K562 (cell line): ENCODE data around the gene RSPRY1. TPM values are rescaled to one million over a fixed set of nuclear protein-coding genes. Genes with fewer than 3 reads are reported as not detected.

Experiments used
- ATAC-seq: fragments of 200-7000 bp; cut with Tn5 transposase; 3 replicates; pipeline ENCODE4 v1.9.1; 2020; ENCODE audit warnings: moderate library complexity
- BruUV-seq: library from RNA; stranded (reverse); fragments of 400-500 nt; replicated peaks from 2 replicates; lab custom pipeline; 2021; lab: Mats Ljungman, UMichigan
- CTCF ChIA-PET: fragments of 300-600 bp; formaldehyde crosslinking; extraction: SDS; loops from one replicate; lab custom pipeline; 2021; ENCODE audit warnings: low intra/inter-chr PET ratio; lab: Yijun Ruan, JAX
- POLR2A ChIA-PET: fragments of 300-600, 350-650 bp; sonication (Branson Sonifier 250); formaldehyde crosslinking; extraction: SDS; loops from one replicate; lab custom pipeline; 2021; ENCODE audit warnings: antibody characterized with exemption, inconsistent platforms; lab: Yijun Ruan, JAX
- DNase-seq, 4 experiments: peaks; one replicate each; pipeline versions ENCODE4 v3.0.0 to v3.0.0-alpha.2; 2011 to 2018; ENCODE audit warnings: low spot score in 3 of 4, mixed read lengths in 3 of 4; ENCODE audit errors: extremely low read depth in 1 of 4
- FAIRE-seq: peaks from 2 replicates; lab custom pipeline; 2011; peaks lifted over from hg19 to GRCh38; lab: Jason Lieb, UNC
- H2AFZ ChIP-seq: 2 replicates; pipeline ENCODE4 v1.6.0; 2011; ENCODE audit warnings: low read depth, low read length, control low read depth, inconsistent platforms
- H3K27ac ChIP-seq: fragments of 200-600 bp; 3 replicates; pipeline ENCODE4 v1.8.0; 2011; ENCODE audit warnings: low read depth, mild to moderate bottlenecking, control low read depth, inconsistent platforms, low read length, moderate library complexity, mixed read lengths; ENCODE audit errors: extremely low read depth
- H3K27me3 ChIP-seq, 2 experiments: fragments of 300-600 bp in 1 of 2; 2 replicates in 1 of 2; 3 replicates in 1 of 2; pipeline versions ENCODE4 v1.6.0 to v1.8.0; 2011; ENCODE audit warnings: inconsistent platforms in 2 of 2, low read length in 2 of 2, mild to moderate bottlenecking in 1 of 2, mixed read lengths in 1 of 2, moderate library complexity in 1 of 2; ENCODE audit not compliant: control insufficient read depth in 2 of 2, insufficient read depth in 2 of 2
- H3K36me3 ChIP-seq: fragments of 300-600 bp; 3 replicates; pipeline ENCODE4 v1.8.0; 2011; ENCODE audit warnings: mild to moderate bottlenecking, low read length, inconsistent platforms; ENCODE audit not compliant: control insufficient read depth, insufficient read depth
- H3K4me1 ChIP-seq, 2 experiments: fragments of 200-600 bp in 1 of 2; replicated peaks in 1 of 2; 2 replicates in 1 of 2; 3 replicates in 1 of 2; pipeline versions ENCODE4 v1.5.1 to v1.8.0; 2011; ENCODE audit warnings: inconsistent platforms in 2 of 2, low read length in 2 of 2, mild to moderate bottlenecking in 1 of 2, mixed read lengths in 1 of 2, moderate library complexity in 1 of 2; ENCODE audit not compliant: control insufficient read depth in 2 of 2, insufficient read depth in 2 of 2
- H3K4me2 ChIP-seq: 2 replicates; pipeline ENCODE4 v1.6.1; 2011; ENCODE audit warnings: low read length, control low read depth, inconsistent platforms, mixed read lengths; ENCODE audit not compliant: insufficient read depth
- H3K4me3 ChIP-seq: fragments of 200-600 bp; sonication (generic), shearing (Covaris generic); 2 replicates; pipeline ENCODE4 v1.5.1; 2016; ENCODE audit warnings: control low read depth, inconsistent platforms
- H3K79me2 ChIP-seq: fragments of 200-600 bp; 3 replicates; pipeline ENCODE4 v1.8.0; 2011; ENCODE audit warnings: low read length, inconsistent platforms; ENCODE audit not compliant: control insufficient read depth, insufficient read depth
- H3K9ac ChIP-seq, 2 experiments: 2 replicates each; pipeline versions ENCODE4 v1.6.0 to v1.6.1; 2011; ENCODE audit warnings: low read depth in 2 of 2, low read length in 2 of 2, control low read depth in 1 of 2, inconsistent platforms in 1 of 2, mild to moderate bottlenecking in 1 of 2, mixed read lengths in 1 of 2; ENCODE audit not compliant: insufficient read depth in 1 of 2
- H3K9me1 ChIP-seq: one replicate; pipeline ENCODE4 v1.6.0; 2011; ENCODE audit warnings: inconsistent platforms, mild to moderate bottlenecking, low read length, moderate library complexity; ENCODE audit not compliant: control insufficient read depth, insufficient read depth
- H3K9me3 ChIP-seq: replicated peaks from 2 replicates; pipeline ENCODE4 v1.5.1; 2011; ENCODE audit warnings: low read depth, low read length, inconsistent platforms; ENCODE audit not compliant: control insufficient read depth, insufficient read depth
- H4K20me1 ChIP-seq: replicated peaks from 2 replicates; pipeline ENCODE4 v1.6.1; 2011; ENCODE audit warnings: low read length, inconsistent platforms, mixed read lengths; ENCODE audit not compliant: control insufficient read depth, insufficient read depth
- BRD4 ChIP-seq: fragments of 200-600 bp; sonication (generic); IDR thresholded peaks from 2 replicates; pipeline ENCODE4 v1.6.1; 2017; ENCODE audit warnings: inconsistent platforms
- GABPA ChIP-seq: fragments of 200-800 bp; sonication (Bioruptor generic); conservative IDR thresholded peaks from 2 replicates; pipeline ENCODE4 v1.6.1; 2016; ENCODE audit warnings: low read depth, missing genetic modification characterization, missing compliant biosample characterization
- GTF2E2 ChIP-seq: fragments of 200-800 bp; sonication (Bioruptor generic); IDR thresholded peaks from 2 replicates; pipeline ENCODE4 v1.6.1; 2016; ENCODE audit warnings: missing genetic modification characterization, missing compliant biosample characterization
- KAT7 ChIP-seq: sonication (generic); formaldehyde crosslinking; IDR thresholded peaks from 2 replicates; pipeline ENCODE4 v1.8.0; 2022; ENCODE audit warnings: missing genetic modification reagents, mild to moderate bottlenecking, borderline replicate concordance
- KLF10 ChIP-seq: fragments of 250-450 bp; sonication (Bioruptor Pico); IDR thresholded peaks from 2 replicates; pipeline ENCODE4 v1.6.1; 2021; ENCODE audit warnings: matching md5 sums
- PHB ChIP-seq: fragments of 250-450 bp; sonication (Bioruptor Pico); IDR thresholded peaks from 2 replicates; pipeline ENCODE4 v1.5.0; 2021
- PTRF ChIP-seq: fragments of 450-650 bp; IDR thresholded peaks from 2 replicates; pipeline ENCODE4 v1.6.1; 2016; ENCODE audit warnings: mild to moderate bottlenecking, missing genetic modification characterization, missing compliant biosample characterization
- RBBP5 ChIP-seq: fragments of 200-600 bp; sonication (generic); IDR thresholded peaks from 2 replicates; pipeline ENCODE4 v1.6.1; 2012; ENCODE audit warnings: borderline replicate concordance, mild to moderate bottlenecking, low read length, control low read depth, inconsistent platforms; ENCODE audit not compliant: insufficient read depth, poor library complexity, severe bottlenecking
- RBM17 ChIP-seq: fragments of 200-400 bp; formaldehyde crosslinking; IDR thresholded peaks from 2 replicates; pipeline ENCODE4 v1.6.1; 2017; ENCODE audit warnings: low read depth, mild to moderate bottlenecking, low read length, borderline replicate concordance
- ZFX ChIP-seq: sonication (generic); formaldehyde crosslinking; IDR thresholded peaks from 2 replicates; pipeline ENCODE4 v1.8.0; 2022; ENCODE audit warnings: mild to moderate bottlenecking, missing genetic modification reagents, moderate library complexity
- ZNF696 ChIP-seq: fragments of 250-450 bp; sonication (Bioruptor Pico); conservative IDR thresholded peaks from 2 replicates; pipeline ENCODE4 v1.4.0; 2020; ENCODE audit warnings: mild to moderate bottlenecking, moderate library complexity
- WGBS: fragments of 100-300 bp; shearing (Covaris generic); methylation state at CpG from one replicate; pipeline ENCODE4 v1.1.6; 2016; ENCODE audit warnings: low coverage, mixed read lengths; ENCODE audit not compliant: insufficient coverage; ENCODE audit errors: missing lambda C conversion rate; 5-methylcytosine and 5-hydroxymethylcytosine counted together
- in situ Hi-C: fragments of 300-500 bp; cut with MboI; formaldehyde crosslinking; loops from 4 replicates; pipeline ENCODE4 v1.15.0; 2018; ENCODE audit warnings: inconsistent platforms, mixed read lengths
- intact Hi-C: fragments of 100-400 bp; cut with micrococcal nuclease; formaldehyde crosslinking; loops from 2 replicates; pipeline ENCODE4 v1.14.2; 2022
- polyA plus RNA-seq, 8 experiments: library from polyadenylated mRNA; depleted of rRNA in 4 of 8; stranded (reverse) in 5 of 8; unstranded in 3 of 8; fragments of >200 nt; fragmentation: Nextera tagmentation in 2 of 8; fragmentation: Illumina TruSeq in 1 of 8; extraction: Ambion mirVana in 2 of 8; extraction: Trizol in 1 of 8; gene quantifications; 2 replicates each; pipeline versions ENCODE4 v1.2.1 to v1.2.3, GENCODE V29; 2011 to 2014; ENCODE audit warnings: inconsistent platforms in 1 of 8, missing spikeins in 1 of 8
- total RNA-seq, 7 experiments: library from RNA; depleted of rRNA in 6 of 7; stranded (reverse); fragments of >200 nt in 6 of 7; fragmentation: Illumina TruSeq in 2 of 7; extraction: Trizol in 2 of 7; gene quantifications; 2 replicates each; pipeline versions ENCODE4 v1.2.1 to v1.2.3, GENCODE V29; 2011 to 2021; ENCODE audit warnings: low replicate concordance in 1 of 7
- TF ChIP-seq, protein P1 (sequence below): sonication (generic); formaldehyde crosslinking; IDR thresholded peaks from 2 replicates; pipeline ENCODE4 v1.8.0; 2023; ENCODE audit warnings: mild to moderate bottlenecking, missing genetic modification reagents
- TF ChIP-seq, protein P2 (sequence below): sonication (generic); formaldehyde crosslinking; IDR thresholded peaks from 2 replicates; pipeline ENCODE4 v1.4.0; 2020; ENCODE audit warnings: mild to moderate bottlenecking, missing genetic modification reagents
- TF ChIP-seq, protein P3 (sequence below): fragments of 250-450 bp; sonication (Bioruptor Pico); IDR thresholded peaks from 2 replicates; pipeline ENCODE4 v1.5.0; 2020; ENCODE audit warnings: mild to moderate bottlenecking

Gene RSPRY1
- total and polyA plus RNA-seq, 9 of the 15 experiments (the other 6 are each of a cell fraction or from before 2014, with no cell fraction given): 10.2 to 27.8 (median 20.8) TPM

DNA sequence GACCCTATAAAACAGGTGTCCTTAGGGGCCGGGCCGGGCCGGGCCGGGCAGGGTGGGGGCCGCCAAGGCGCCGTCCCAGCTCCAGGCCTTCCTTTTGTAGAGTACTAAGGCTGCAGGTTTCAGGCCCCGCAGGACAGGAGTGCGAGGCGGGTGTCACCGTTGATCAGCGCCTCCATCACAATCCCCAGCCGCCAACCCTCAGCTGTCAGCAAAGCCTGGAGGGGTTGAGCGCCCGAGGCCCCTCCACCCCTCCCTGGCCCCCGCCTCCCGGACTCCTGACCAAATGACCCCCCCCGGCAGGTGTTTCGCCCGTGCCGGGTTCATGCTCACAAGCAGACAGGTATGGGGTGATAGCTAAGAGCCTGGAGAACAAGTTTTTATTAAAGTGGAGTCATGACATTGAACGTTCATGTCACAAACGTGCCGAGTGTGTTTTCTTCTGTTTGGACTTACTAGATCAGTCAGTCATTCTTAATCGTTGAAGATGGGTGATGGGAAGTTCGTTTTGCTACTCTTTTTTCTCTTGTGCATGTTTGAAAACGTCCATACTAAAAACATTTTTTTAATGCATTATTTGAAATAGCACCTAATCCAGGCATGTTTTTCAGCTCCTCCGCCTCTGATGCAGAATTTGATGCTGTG lies 59.5 kb downstream of the RSPRY1 start:
- BruUV-seq: no TSS peak
- WGBS: 8% methylated on average over 15 of the region's 28 CpGs
- H3K9ac ChIP-seq: peak overlapping the region; percentile 81 to 95
- ChIA-PET POLR2A (interaction anchor here (0.9 to 2.1 kb wide), 11 partner anchors 11 to 193 kb away, joined by 3 to 15 read pairs (median 4); partner anchors contain the start of genes PSME3IP1 and RSPRY1), CTCF (no interaction called here)
- no peaks in the 10 kb centered on the region for H4K20me1 ChIP-seq
- peak overlapping the region; percentile 79 for H3K27ac ChIP-seq
- H3K9me3 ChIP-seq: no peaks in the 10 kb centered on the region
- H3K4me3 ChIP-seq: peak overlapping the region; percentile 84
- peak overlapping the region; percentile 76 for H3K4me2 ChIP-seq
- H3K9me1 ChIP-seq: no peaks in the 10 kb centered on the region
- H3K27me3 ChIP-seq: no peaks in the 10 kb centered on the region
- intact Hi-C loops: loop anchor here (1.0 kb wide), 1 partner anchor 55 kb away; no protein-coding TSS in a partner anchor
- in situ Hi-C loops: no loop called here
- FAIRE-seq (peak; percentile 77), ATAC-seq (peak; percentile 54), DNase-seq (peak in 2 of 4 experiments; percentile 42 to 51)
- H3K4me1 ChIP-seq: peaks cover 7 to 8% of the 10 kb centered on the region in 2 experiments; a peak in 4 of 5 replicates
- H2AFZ ChIP-seq: peak overlapping the region; percentile 86
- peaks cover 20% of the 10 kb centered on the region; the same call in 2 of the 3 replicates for H3K36me3 ChIP-seq
- peaks cover 9% of the 10 kb centered on the region; the same call in 2 of the 3 replicates for H3K79me2 ChIP-seq
- TF ChIP-seq KLF10 (CRISPR knock-in tag) (no peak), PHB (CRISPR knock-in tag) (0 out of 2 replicates have a peak, but pooled peaks have one; percentile 76), KAT7 (CRISPR knock-in tag) (0 out of 2 replicates have a peak, but pooled peaks have one; percentile 17), GABPA (no peak), RBM17 (no peak), ZNF696 (CRISPR knock-in tag) (no peak), PTRF (tag) (no peak), RBBP5 (peak; percentile 15), ZFX (CRISPR knock-in tag) (peak; percentile 88), BRD4 (0 out of 2 replicates have a peak, but pooled peaks have one; percentile 35), GTF2E2 (tag) (peak; percentile 56; the same call in 1 of the 2 replicates)
- TF ChIP-seq, protein P1, sequence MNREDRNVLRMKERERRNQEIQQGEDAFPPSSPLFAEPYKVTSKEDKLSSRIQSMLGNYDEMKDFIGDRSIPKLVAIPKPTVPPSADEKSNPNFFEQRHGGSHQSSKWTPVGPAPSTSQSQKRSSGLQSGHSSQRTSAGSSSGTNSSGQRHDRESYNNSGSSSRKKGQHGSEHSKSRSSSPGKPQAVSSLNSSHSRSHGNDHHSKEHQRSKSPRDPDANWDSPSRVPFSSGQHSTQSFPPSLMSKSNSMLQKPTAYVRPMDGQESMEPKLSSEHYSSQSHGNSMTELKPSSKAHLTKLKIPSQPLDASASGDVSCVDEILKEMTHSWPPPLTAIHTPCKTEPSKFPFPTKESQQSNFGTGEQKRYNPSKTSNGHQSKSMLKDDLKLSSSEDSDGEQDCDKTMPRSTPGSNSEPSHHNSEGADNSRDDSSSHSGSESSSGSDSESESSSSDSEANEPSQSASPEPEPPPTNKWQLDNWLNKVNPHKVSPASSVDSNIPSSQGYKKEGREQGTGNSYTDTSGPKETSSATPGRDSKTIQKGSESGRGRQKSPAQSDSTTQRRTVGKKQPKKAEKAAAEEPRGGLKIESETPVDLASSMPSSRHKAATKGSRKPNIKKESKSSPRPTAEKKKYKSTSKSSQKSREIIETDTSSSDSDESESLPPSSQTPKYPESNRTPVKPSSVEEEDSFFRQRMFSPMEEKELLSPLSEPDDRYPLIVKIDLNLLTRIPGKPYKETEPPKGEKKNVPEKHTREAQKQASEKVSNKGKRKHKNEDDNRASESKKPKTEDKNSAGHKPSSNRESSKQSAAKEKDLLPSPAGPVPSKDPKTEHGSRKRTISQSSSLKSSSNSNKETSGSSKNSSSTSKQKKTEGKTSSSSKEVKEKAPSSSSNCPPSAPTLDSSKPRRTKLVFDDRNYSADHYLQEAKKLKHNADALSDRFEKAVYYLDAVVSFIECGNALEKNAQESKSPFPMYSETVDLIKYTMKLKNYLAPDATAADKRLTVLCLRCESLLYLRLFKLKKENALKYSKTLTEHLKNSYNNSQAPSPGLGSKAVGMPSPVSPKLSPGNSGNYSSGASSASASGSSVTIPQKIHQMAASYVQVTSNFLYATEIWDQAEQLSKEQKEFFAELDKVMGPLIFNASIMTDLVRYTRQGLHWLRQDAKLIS (CRISPR knock-in tag): 0 out of 2 replicates have a peak, but pooled peaks have one; percentile 40
- TF ChIP-seq, protein P2, sequence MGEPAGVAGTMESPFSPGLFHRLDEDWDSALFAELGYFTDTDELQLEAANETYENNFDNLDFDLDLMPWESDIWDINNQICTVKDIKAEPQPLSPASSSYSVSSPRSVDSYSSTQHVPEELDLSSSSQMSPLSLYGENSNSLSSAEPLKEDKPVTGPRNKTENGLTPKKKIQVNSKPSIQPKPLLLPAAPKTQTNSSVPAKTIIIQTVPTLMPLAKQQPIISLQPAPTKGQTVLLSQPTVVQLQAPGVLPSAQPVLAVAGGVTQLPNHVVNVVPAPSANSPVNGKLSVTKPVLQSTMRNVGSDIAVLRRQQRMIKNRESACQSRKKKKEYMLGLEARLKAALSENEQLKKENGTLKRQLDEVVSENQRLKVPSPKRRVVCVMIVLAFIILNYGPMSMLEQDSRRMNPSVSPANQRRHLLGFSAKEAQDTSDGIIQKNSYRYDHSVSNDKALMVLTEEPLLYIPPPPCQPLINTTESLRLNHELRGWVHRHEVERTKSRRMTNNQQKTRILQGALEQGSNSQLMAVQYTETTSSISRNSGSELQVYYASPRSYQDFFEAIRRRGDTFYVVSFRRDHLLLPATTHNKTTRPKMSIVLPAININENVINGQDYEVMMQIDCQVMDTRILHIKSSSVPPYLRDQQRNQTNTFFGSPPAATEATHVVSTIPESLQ (CRISPR knock-in tag): 0 out of 2 replicates have a peak, but pooled peaks have one; percentile 22
- TF ChIP-seq, protein P3, sequence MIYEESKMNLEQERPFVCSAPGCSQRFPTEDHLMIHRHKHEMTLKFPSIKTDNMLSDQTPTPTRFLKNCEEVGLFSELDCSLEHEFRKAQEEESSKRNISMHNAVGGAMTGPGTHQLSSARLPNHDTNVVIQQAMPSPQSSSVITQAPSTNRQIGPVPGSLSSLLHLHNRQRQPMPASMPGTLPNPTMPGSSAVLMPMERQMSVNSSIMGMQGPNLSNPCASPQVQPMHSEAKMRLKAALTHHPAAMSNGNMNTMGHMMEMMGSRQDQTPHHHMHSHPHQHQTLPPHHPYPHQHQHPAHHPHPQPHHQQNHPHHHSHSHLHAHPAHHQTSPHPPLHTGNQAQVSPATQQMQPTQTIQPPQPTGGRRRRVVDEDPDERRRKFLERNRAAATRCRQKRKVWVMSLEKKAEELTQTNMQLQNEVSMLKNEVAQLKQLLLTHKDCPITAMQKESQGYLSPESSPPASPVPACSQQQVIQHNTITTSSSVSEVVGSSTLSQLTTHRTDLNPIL (CRISPR knock-in tag): no peak
